ENCODE results near the gene ADORA2B. TPM values are rescaled to one million over a fixed set of nuclear protein-coding genes. Genes with fewer than 3 reads are reported as not detected.

ADORA2B gene
- total RNA-seq, 6 experiments from 2014 or later = 0.91 to 1.2 (median 1.0) TPM

GRCh38 chr17:15955793-15956541 lies 11.0 kb downstream of the ADORA2B start:
- Mint-ChIP-seq H3K27ac (0 out of 2 replicates have a peak overlapping the region, but pooled peaks have one; percentile 31), H3K4me3 (peak overlapping the region; percentile 4; the same call in 1 of the 2 replicates), H3K9me3 (no peaks in the 10 kb centered on the region), H3K4me1 (ENCODE audit: low read depth) (peaks cover 60% of the 10 kb centered on the region), H3K36me3 (ENCODE audit: low read depth) (peaks cover 16% of the 10 kb centered on the region), H3K27me3 (ENCODE audit: insufficient read depth) (peaks cover 10% of the 10 kb centered on the region)
- DNase-seq = no peak
- no peak for TF ChIP-seq CTCF (IDR thresholded peaks at IDR 0.05)

- H3K27ac Mint-ChIP-seq = no peak overlapping the region
- H3K4me1 Mint-ChIP-seq (ENCODE audit: low read depth) = peaks cover 60% of the 10 kb centered on the region
- no peak for DNase-seq
- H3K27me3 Mint-ChIP-seq (ENCODE audit: insufficient read depth) = peaks cover 6% of the 10 kb centered on the region
- TF ChIP-seq CTCF (IDR thresholded peaks at IDR 0.05) = no peak
- peaks cover 16% of the 10 kb centered on the region for H3K36me3 Mint-ChIP-seq (ENCODE audit: low read depth)
- H3K9me3 Mint-ChIP-seq = no peaks in the 10 kb centered on the region
- H3K4me3 Mint-ChIP-seq = no peak overlapping the region
These were observed 12.3 kb downstream of the ADORA2B start for GRCh38 chr17:15957206-15957605.

GRCh38 chr17:15957608-15958307 lies 12.8 kb downstream of the ADORA2B start:
- Mint-ChIP-seq H3K27ac (peak overlapping the region; percentile 77; the same call in 1 of the 2 replicates), H3K4me1 (ENCODE audit: low read depth) (peaks cover 60% of the 10 kb centered on the region), H3K4me3 (no peak overlapping the region), H3K36me3 (ENCODE audit: low read depth) (peaks cover 16% of the 10 kb centered on the region), H3K9me3 (no peaks in the 10 kb centered on the region), H3K27me3 (ENCODE audit: insufficient read depth) (peaks cover 5% of the 10 kb centered on the region)
- TF ChIP-seq CTCF (IDR thresholded peaks at IDR 0.05) = no peak
- DNase-seq = no peak

- Mint-ChIP-seq H3K4me1 (ENCODE audit: low read depth) (peaks cover 59% of the 10 kb centered on the region), H3K27me3 (ENCODE audit: insufficient read depth) (peaks cover 5% of the 10 kb centered on the region; the same call in 1 of the 2 replicates), H3K4me3 (peak overlapping the region; percentile 25), H3K27ac (peak overlapping the region; percentile 77), H3K36me3 (ENCODE audit: low read depth) (peaks cover 16% of the 10 kb centered on the region), H3K9me3 (no peaks in the 10 kb centered on the region)
- no peak for DNase-seq
- TF ChIP-seq CTCF (IDR thresholded peaks at IDR 0.05) = no peak
These were observed 13.5 kb downstream of the ADORA2B start for GRCh38 chr17:15958484-15958854.

- Mint-ChIP-seq H3K4me3 (no peak overlapping the region), H3K27me3 (ENCODE audit: insufficient read depth) (peaks cover 5% of the 10 kb centered on the region; the same call in 1 of the 2 replicates), H3K4me1 (ENCODE audit: low read depth) (peaks cover 31% of the 10 kb centered on the region), H3K9me3 (no peaks in the 10 kb centered on the region), H3K27ac (no peak overlapping the region), H3K36me3 (ENCODE audit: low read depth) (0 out of 2 replicates have a peak, but pooled peaks cover under 1% of the 10 kb centered on the region)
- TF ChIP-seq CTCF (IDR thresholded peaks at IDR 0.05) = no peak
- DNase-seq = no peak
These were observed 18.8 kb downstream of the ADORA2B start for GRCh38 chr17:15963670-15964110.

All from HFFc6 (cell line).